Endometrial microvascular endothelial cells (primary cell): Measurements from ENCODE around the gene SKIDA1. TPM values are rescaled to one million over a fixed set of nuclear protein-coding genes. Genes with fewer than 3 reads are reported as not detected.

Experiments used
- in situ Hi-C: cut with HindIII; loops from 2 replicates; pipeline ENCODE4 v1.10.0; 2017; ENCODE audit warnings: low sequenced_read_pairs, low pct_unique_long_range_greater_than_20kb; ENCODE audit errors: inconsistent ontology term
- total RNA-seq: library from RNA; depleted of rRNA; stranded (reverse); fragments of >200 nt; gene quantifications from one replicate; pipeline ENCODE4 v1.2.3, GENCODE V29; 2015; ENCODE audit errors: inconsistent ontology term

SKIDA1 gene
- total RNA-seq, 1 donor from 2014 or later: 0.19 TPM

DNA sequence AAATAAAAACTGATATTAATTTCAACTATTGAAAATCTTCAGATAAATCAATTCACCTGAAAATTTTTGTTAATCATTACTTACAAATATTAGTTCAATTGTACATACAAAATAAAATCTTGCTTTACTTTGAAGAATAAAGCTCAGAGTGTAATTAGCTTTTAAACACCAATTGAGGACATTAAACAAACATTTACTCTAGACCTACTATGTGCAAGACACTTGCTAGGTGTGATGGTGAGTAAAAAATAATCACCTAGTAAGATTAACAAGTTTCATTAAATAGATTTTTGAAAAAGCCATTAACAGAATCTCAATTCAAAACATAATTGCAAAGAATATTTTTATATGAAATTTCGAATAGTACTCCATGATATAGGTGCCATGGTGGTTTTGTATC, 4.7 kb upstream of the SKIDA1 start:
- in situ Hi-C loops: no loop called here

DNA sequence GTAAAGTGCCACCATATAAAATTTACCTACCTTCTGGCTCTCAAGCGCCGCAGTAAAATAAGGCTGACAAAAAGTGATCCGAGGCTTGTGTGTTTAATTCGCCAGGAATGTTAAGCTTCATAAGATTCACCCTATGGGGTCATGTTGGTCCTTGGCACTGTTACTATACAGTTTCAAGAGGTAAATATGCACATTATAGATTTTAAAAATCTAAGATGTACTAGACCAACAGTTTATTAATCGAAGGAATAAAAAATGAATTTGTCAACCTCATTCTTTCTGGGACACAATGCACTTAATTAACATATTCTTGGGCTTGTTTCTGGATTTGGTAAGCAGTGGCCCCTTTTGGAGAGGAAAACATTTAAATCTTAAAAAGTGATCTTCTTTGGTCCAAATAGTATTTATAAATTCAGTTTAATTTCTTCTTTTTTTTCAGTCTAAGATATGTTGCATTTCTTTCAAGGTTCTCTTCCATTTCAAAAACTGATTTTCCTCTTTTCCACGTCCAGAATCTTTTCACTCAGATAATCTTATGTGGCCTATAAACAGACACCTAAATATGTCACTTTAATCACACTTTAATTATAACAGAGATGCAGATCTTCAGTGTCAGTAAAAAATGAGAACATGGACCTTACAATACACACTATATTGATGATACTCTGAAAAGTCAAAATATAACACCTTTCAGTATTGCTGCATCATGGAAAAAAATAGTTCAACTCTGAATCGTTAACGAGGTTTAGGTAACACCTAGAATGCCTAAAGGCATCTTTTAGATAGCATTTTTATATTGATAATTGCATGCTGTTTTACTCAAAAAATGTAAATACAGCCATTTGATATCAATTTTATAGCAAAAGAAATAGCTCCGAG, 3.8 kb upstream of the SKIDA1 start:
- in situ Hi-C loops: no loop called here

DNA sequence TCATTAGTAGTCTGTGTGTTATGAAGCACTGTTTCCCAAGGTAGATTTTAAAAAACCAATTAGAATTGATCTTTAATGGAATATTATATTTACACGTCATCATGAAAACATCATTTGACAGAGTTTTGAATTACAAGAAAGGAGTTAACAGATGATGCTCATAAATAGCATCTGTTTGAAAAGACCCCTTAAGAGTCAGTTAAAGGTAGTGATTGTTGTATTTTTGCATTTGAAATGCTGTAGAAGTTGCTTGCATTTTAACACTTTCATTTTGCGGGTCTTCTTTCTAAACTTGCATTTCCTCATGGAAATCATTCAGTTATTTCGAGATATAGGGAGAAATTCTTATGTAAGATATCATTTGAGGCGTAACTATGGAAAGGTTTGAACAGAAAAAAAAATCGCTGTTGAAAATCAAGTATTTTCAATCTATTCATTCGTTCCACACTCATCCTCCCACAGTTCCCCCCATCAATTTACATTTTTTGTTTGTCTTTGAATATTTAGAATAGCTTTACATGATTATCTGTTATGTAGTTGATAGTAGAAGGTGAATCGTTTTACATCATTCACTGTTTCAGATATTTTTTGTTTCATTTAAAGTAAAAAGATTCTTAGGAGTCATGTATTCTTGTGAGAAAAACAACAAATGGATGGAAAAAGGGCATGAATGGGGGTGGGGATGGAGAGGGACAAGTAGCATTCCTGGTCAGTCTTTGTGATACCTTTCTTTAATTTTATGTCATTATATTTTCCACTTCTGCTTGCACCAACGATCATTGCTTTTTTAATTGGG, 3.0 kb upstream of the SKIDA1 start:
- in situ Hi-C loops: no loop called here

DNA sequence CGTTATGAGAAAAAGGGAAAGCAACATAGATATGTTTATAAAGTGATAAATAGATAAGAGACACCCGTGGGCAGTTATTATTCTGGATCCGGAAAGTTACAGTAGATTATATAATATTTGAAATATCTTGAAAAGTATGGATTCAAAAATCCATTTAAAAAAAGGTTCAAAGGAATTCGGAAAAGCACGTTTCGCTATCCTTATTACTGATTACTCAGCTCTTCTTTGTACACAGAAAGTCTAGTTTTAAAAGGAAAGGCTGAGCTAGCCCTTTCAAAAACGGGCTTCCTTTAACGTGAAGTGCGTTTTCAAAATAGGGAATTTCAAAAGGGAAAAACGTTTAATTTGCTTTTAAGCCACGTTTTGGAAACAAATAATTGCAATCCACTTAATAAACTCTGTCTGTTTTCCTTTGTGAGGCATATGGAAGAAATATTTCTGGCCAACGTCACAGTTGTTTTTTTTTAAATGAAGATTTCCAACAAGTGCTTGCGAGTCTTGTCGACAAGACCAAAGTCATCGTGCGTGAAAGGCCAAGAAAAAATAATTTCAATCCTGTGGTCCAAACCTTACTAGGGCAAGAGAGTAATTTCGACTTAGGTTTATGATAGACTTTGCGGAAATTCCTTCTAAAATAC, 2.2 kb upstream of the SKIDA1 start:
- in situ Hi-C loops: no loop called here

DNA sequence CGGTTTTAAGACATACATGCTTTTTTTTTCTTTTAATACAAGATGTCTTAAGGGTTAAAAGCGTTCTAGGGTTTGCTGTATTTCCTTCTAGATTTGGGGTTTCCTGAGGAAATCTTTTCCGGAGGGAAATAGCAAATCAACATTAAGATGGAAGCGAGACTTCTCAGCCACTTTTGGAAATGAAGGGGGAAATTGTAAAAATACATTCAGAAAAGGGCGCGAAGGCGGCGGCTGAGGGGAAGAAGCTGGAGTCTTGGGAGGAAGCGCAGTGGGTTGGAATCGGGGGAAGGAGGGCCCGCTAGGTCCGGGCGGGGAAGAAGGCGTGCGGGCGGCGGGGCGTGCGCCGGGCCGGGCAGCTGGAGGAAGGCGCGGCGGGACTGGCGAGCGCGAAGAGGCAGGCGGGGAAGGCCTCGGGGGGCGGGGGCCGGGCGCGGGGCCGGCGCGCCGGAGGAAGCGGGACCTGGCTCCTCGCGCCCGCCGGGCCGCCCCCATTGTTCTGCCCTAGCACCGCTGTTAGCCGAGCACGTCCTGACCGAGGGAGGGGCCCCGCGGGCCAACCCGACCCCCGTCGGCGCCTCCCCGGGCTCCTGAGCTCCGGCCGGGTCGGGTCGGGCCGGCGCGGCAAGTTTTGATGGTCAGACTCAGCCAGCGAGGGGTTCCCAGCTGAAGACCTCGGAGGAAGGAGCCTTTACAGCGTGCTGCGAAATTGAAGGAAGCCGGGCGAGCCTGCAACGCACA, 1.5 kb upstream of the SKIDA1 start:
- in situ Hi-C loops: no loop called here

DNA sequence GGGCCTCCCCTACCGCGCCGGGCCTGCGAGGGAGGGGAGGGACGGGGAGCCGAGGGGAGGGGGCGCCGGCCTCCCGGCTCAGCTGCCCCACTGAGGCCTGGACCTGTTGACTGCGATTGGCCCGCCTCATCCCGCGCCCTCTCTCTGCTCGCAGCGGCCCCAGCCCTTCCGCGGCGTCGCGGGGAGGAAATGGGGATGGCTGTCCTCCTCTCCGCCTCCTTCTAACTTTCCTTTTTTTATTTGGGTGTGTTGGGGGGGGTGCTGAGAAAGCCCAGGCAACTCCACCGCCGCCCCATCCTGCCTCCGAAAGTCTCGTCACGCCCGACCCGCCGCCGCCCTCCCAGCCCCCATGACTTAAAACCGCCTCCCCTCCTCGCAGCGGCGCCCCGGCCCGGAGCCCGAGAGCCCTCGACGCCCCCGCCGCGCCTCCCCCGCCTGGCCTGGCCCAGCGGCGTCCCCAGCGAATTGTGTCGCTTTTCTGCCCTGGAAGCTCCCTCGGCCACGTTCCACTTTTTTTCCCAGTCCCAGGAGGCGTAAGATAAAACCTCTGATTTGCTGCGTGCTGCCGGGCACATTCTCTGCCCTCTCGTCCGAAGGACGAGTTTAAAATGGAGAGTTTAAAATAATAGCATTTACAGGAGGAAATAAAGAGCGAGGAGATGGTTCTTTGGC, 842 bp upstream of the SKIDA1 start:
- in situ Hi-C loops: no loop called here

DNA sequence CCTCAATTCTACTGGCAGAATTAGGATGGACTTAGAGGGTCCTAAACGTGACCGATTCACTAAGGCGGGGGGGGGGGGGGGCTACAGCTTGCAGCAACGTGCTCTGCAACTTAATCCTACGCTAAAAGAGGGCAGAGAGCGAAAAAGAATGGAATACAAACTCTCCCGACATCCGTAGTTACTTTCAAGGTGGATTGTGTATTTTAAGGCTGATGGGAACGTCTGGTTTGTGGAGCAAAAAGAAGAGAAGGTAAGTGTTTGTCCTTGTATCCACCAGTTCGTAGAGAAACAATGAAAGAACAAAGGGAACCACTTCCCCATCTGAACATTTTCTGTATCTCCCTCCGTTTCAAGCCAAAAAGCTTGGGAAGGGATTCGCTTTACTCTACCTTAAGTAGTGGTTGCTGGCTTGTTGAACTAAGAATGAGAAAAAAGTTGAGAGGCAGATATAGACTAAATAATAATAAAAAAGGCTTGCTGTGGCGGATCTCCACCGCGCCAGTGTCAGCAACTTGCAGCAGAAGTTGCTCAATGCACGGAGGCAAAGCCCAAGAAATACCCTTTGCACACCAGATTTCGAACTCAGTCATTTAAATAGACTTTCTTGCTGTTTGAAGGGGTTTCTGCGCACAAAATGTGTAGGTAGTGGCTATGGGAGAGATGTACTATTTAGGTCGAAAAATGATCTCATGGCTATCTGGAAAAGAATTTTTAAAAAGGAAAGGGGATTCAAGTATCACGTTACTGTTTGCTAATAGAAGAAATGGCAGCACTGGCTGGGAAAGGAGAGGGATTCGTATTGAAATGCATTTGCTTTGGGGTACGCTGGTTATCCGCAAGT, 736 bp downstream of the SKIDA1 start:
- in situ Hi-C loops: loop anchor here (25.0 kb wide), 1 partner anchor 187 kb away; no protein-coding TSS in a partner anchor

DNA sequence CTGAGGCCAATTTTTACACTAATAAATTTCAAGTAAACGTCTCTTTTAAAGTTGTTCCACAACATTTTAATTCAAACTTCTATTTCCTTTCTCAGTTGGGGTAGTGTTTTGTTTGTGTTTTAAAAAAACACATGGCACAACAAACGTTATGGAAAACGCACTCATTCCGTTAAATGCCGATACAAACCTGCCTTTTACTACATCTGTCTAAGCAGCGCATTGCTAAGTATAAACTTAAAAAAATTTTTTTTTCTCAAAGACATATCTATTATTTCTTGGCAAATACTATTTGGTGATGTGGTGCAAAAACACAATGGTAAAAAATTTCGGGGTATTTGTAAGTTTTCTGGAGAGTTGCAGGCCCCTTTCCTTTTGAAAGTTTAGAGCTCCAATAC, 1.4 kb downstream of the SKIDA1 start:
- in situ Hi-C loops: loop anchor here (25.0 kb wide), 1 partner anchor 187 kb away; no protein-coding TSS in a partner anchor

DNA sequence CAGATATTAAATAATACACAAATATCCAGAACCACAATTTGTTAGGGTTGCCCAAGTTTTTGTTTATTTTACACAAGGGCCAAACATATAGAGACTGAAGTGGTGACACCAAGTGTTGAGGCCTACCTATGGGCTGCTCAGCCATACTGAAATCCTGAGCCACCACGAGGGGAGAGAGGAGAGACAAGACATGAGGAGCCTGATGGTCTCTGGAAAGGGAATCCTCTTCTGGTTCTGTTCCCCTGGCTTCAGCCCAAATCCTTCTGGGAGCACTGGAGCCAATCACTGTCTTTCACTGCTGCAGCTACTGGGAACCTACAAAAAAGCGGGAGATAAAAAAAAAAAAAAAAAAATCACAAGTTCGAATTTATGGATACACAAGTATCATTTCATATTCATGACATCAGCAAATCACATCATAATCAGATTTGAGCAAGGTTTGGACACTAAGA, 1.9 kb downstream of the SKIDA1 start:
- in situ Hi-C loops: loop anchor here (25.0 kb wide), 1 partner anchor 186 kb away; no protein-coding TSS in a partner anchor

DNA sequence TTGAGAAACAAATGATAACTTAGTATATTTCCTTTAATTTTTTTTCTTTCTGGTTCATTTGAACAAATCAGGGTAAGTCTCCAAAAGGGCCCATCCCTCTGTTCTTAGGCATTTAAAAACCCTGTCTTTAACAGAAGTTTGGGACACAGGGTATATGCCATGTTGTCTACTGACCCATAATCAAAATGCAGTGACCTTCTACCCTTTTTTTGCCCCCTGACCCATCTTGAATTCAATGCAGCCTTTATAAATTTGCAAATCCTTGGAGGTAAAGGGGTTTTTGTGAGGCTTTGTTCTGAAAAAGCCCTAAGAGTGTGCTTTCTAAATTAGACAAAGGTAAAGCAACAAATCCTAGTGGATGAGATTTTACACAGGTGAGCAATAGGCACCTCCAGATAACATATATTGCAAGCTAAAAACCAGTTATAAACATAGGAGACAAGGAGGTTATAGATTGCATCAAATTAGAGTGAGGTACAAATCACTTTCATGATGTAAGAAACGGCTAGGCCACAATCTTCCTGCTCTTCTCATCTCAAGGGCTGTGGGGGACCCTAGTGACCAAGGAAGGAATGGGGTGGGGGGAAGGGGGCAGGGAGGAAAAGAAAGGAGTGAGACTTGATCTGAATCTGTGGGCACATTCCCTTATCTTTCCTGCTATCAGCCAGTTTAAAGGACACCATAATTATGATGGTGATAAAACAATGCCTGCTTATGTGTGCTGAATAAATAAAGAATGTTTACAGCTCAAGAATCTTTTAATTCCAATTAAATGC, 2.7 kb downstream of the SKIDA1 start:
- in situ Hi-C loops: loop anchor here (25.0 kb wide), 1 partner anchor 186 kb away; no protein-coding TSS in a partner anchor

DNA sequence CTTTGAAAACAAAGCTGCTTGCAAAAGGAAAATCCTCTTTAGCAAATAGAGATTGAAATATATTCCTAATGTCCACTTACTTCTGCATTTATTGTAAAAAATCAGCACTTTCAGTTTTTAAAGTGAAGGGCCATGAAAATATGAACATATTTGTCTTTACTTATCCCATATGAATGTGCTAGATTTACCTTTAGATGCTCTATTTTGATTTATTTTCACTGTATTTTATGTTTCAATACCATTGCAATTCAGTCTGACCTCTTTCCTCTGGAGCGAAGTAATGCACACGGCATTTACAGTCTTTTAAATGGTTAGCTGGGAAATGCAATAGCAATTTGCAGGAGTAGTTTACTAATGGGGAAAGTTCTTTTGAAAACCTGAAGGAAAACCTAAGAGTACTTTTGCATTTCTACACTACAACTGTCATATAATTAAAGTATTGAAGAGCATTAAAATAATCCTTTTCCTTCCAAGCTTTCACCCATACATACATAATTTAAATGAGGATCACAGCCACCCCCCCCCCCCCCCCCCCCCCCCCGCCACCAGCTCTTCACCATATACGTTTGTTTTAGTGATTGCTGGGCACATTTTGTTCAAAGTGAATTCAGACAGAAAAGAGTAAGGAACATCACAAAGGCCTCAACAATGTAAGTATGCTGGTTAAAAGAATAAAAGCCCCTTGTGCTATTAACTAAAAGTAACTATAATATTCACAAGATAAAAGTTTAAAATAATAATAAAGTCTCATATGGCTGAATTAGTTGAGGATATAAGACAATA, 3.5 kb downstream of the SKIDA1 start:
- in situ Hi-C loops: loop anchor here (25.0 kb wide), 1 partner anchor 185 kb away; no protein-coding TSS in a partner anchor

DNA sequence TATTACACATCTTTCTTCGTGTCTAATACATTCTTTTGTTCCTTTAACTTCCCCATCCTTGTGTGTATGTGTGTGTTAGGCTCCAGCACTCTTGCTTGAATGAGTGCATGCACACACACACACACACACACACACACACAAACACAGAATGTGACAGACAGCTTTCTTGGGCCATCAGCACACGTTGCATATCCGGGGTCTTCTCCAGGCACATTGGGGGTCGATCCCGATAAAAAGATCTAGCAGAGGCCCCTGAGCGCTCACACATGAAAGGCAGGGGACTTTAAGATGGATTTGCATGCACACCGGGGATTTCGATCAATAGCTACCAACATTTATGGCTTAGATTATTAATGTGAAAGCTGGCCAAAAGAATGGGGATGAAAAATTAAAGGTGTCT, 4.5 kb downstream of the SKIDA1 start:
- in situ Hi-C loops: loop anchor here (25.0 kb wide), 1 partner anchor 184 kb away; no protein-coding TSS in a partner anchor

DNA sequence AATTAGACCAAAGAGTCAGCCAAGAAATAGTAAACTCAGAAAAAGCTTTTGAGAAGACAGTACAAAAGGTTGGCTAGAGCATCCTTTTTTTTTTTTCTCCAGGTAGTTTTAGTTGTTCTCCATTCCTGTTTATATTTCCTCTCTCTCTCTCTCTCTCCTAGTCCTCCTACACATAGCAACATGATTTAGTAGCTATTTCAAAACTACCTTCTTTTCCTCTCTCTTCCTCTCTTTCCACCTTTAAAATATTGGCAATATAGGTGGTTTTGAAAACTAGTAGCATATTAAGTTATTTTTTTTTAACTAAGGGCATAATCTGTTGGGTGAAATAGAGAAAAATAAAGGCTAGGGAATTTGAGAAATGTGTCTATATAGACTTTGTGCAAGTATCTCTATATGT, 5.0 kb downstream of the SKIDA1 start:
- in situ Hi-C loops: loop anchor here (25.0 kb wide), 1 partner anchor 183 kb away; no protein-coding TSS in a partner anchor

DNA sequence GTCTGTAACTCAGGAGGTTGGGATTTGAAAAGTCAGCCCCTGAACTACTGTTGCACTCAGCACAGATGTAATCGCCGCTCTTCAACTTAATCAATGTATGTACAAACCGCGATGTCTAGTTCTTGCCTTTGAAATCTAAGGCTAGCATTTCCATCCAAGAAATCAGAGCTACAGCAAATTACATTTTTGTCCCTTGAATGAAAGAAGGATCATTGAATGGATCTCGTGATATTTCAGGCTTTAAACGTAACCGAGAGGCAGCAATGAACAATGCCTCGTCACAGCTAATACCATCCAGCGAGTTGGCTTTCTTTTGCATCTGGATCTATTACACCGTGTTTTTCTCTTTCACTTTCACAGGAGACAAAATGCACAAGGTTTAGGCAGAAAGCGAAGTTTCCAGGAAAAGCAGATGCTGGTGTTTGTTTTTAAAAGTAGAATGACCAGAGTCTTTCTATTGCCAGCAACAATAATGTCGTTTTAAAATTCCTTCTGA, 5.5 kb downstream of the SKIDA1 start:
- in situ Hi-C loops: loop anchor here (25.0 kb wide), 1 partner anchor 183 kb away; no protein-coding TSS in a partner anchor

DNA sequence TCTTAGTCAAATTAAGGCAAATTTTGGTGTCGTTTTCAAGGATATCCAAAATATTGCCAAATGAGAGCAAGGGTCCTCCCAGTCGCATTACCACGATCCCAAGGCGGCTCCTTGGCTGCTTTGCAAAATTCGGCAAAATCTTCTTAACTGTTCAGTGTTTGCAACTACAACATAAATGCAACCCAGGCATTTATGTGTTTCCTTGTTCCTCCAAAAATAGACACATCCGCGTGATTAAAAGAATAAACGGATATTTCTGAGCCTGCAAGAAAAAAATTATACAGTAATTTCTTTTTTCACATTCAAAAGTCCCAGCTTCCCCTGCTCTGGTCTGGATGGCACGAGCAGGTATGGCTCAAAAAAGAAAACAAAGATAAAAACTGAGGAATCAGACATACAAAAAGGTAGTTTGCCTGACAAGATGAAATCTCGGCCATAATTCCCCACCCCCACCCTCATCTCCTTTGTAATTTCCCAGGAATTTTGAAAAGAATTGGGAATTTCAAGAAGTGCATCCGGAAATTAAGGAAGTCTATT, 6.0 kb downstream of the SKIDA1 start:
- in situ Hi-C loops: loop anchor here (25.0 kb wide), 1 partner anchor 182 kb away; no protein-coding TSS in a partner anchor
